K562 (cell line): ENCODE data around the gene ABCA7. TPM values are rescaled to one million over a fixed set of nuclear protein-coding genes. Genes with fewer than 3 reads are reported as not detected.

Experiments used
- CCNT2 ChIP-seq: IDR thresholded peaks from 2 replicates; pipeline ENCODE4 v1.6.1; 2011; ENCODE audit warnings: borderline replicate concordance, low read depth, mild to moderate bottlenecking, moderate library complexity, mixed read lengths, low read length; ENCODE audit not compliant: insufficient read length; ENCODE audit errors: extremely low read depth
- JUNB ChIP-seq: fragments of 450-650 bp; formaldehyde crosslinking; conservative IDR thresholded peaks from 2 replicates; pipeline ENCODE4 v1.4.0; 2020; ENCODE audit warnings: mild to moderate bottlenecking
- KDM1A ChIP-seq, 2 experiments: fragments of 450-650 bp; IDR thresholded peaks; 2 replicates each; pipeline ENCODE4 v1.6.1; 2016; ENCODE audit warnings: mild to moderate bottlenecking in 2 of 2
- L3MBTL2 ChIP-seq: fragments of 450-650 bp; IDR thresholded peaks from 2 replicates; pipeline ENCODE4 v1.6.1; 2016; ENCODE audit warnings: mild to moderate bottlenecking, moderate library complexity
- MNT ChIP-seq, 2 experiments: fragments of 450-650 bp; conservative IDR thresholded peaks; 2 replicates each; pipeline ENCODE4 v1.6.1; 2017; ENCODE audit warnings: mild to moderate bottlenecking in 2 of 2, moderate library complexity in 2 of 2
- NRF1 ChIP-seq, 2 experiments: fragments of 450-650 bp; IDR thresholded peaks in 1 of 2; conservative IDR thresholded peaks in 1 of 2; 2 replicates each; pipeline ENCODE4 v1.6.1; 2014; ENCODE audit warnings: mild to moderate bottlenecking in 2 of 2
- TFAP4 ChIP-seq: sonication (generic); formaldehyde crosslinking; IDR thresholded peaks from 2 replicates; pipeline ENCODE4 v1.8.0; 2022; ENCODE audit warnings: missing genetic modification reagents, mild to moderate bottlenecking, moderate library complexity, borderline replicate concordance
- THAP12 ChIP-seq: fragments of 250-450 bp; sonication (Bioruptor Pico); IDR thresholded peaks from 2 replicates; pipeline ENCODE4 v1.9.0; 2021; ENCODE audit warnings: mild to moderate bottlenecking, inconsistent platforms
- THRA ChIP-seq: fragments of 450-650 bp; IDR thresholded peaks from 2 replicates; pipeline ENCODE4 v1.6.1; 2017; ENCODE audit warnings: mild to moderate bottlenecking, moderate library complexity
- ZFX ChIP-seq: sonication (generic); formaldehyde crosslinking; IDR thresholded peaks from 2 replicates; pipeline ENCODE4 v1.8.0; 2022; ENCODE audit warnings: mild to moderate bottlenecking, missing genetic modification reagents, moderate library complexity
- ZNF143 ChIP-seq: sonication (generic); formaldehyde crosslinking; IDR thresholded peaks from 2 replicates; pipeline ENCODE4 v1.9.0; 2022; ENCODE audit warnings: mild to moderate bottlenecking, missing genetic modification reagents
- ZNF263 ChIP-seq: sonication (generic); formaldehyde crosslinking; IDR thresholded peaks from 2 replicates; pipeline ENCODE4 v1.8.0; 2022; ENCODE audit warnings: mild to moderate bottlenecking, missing genetic modification reagents, borderline replicate concordance
- polyA plus RNA-seq, 8 experiments: library from polyadenylated mRNA; depleted of rRNA in 4 of 8; stranded (reverse) in 5 of 8; unstranded in 3 of 8; fragments of >200 nt; fragmentation: Nextera tagmentation in 2 of 8; fragmentation: Illumina TruSeq in 1 of 8; extraction: Ambion mirVana in 2 of 8; extraction: Trizol in 1 of 8; gene quantifications; 2 replicates each; pipeline versions ENCODE4 v1.2.1 to v1.2.3, GENCODE V29; 2011 to 2014; ENCODE audit warnings: inconsistent platforms in 1 of 8, missing spikeins in 1 of 8
- total RNA-seq, 7 experiments: library from RNA; depleted of rRNA in 6 of 7; stranded (reverse); fragments of >200 nt in 6 of 7; fragmentation: Illumina TruSeq in 2 of 7; extraction: Trizol in 2 of 7; gene quantifications; 2 replicates each; pipeline versions ENCODE4 v1.2.1 to v1.2.3, GENCODE V29; 2011 to 2021; ENCODE audit warnings: low replicate concordance in 1 of 7
- TF ChIP-seq, protein P1 (sequence below), 2 experiments: fragments of 450-650 bp in 1 of 2; sonication (generic) in 1 of 2; formaldehyde crosslinking in 1 of 2; IDR thresholded peaks in 1 of 2; conservative IDR thresholded peaks in 1 of 2; 2 replicates each; pipeline versions ENCODE4 v1.6.1 to v1.8.1; 2016 to 2023; ENCODE audit warnings: mild to moderate bottlenecking in 2 of 2, moderate library complexity in 2 of 2, inconsistent platforms in 1 of 2, missing genetic modification reagents in 1 of 2
- TF ChIP-seq, protein P2 (sequence below): IDR thresholded peaks from 3 replicates; pipeline ENCODE4 v1.6.1; 2011; ENCODE audit warnings: borderline replicate concordance, mild to moderate bottlenecking, moderate library complexity; ENCODE audit not compliant: insufficient read length; ENCODE audit errors: extremely low read depth

ABCA7 gene
- total and polyA plus RNA-seq, 9 of the 15 experiments (the other 6 are each of a cell fraction or from before 2014, with no cell fraction given): 2.3 to 96.1 (median 31.2) TPM

DNA sequence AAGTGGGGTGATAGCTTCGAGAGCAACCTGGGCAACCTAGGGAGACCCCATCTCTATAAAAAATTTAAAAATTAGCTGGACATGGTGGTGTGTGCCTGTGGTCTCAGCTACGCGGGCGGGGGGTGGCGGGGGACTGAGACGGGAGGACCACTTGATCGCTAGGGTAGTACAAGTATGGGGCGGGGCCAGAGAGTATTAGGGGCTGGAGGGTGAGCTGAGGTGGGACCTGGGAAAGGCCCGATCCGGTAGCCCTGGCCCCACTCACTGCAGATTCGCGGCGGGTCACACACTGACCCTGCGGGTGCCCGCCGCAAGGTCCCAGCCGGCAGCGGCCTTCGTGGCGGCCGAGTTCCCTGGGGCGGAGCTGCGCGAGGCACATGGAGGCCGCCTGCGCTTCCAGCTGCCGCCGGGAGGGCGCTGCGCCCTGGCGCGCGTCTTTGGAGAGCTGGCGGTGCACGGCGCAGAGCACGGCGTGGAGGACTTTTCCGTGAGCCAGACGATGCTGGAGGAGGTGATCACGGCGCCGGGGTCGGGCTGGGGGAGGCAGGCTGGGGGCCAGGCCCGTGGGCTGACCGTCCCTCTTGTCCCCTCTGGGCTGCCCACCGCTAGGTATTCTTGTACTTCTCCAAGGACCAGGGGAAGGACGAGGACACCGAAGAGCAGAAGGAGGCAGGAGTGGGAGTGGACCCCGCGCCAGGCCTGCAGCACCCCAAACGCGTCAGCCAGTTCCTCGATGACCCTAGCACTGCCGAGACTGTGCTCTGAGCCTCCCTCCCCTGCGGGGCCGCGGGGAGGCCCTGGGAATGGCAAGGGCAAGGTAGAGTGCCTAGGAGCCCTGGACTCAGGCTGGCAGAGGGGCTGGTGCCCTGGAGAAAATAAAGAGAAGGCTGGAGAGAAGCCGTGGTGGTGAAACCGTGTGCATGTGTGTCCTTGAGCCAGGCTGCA lies 25.0 kb downstream of the ABCA7 start (continued):
- TF ChIP-seq MNT (conservative IDR thresholded peaks at IDR 0.05) (peak; percentile 41 to 59; a peak in 3 of 4 replicates), L3MBTL2 (peak; percentile 90), KDM1A (IDR thresholded peaks at IDR 0.05) (no peak), ZFX (CRISPR knock-in tag) (peak; percentile 66), THAP12 (CRISPR knock-in tag) (no peak), TFAP4 (CRISPR knock-in tag) (peak; percentile 43; the same call in 1 of the 2 replicates), THRA (no peak), JUNB (CRISPR knock-in tag) (no peak), NRF1 (conservative IDR thresholded peaks at IDR 0.05 in 1 of 2, IDR thresholded peaks at IDR 0.05 in 1 of 2) (peak; percentile 78 to 81), CCNT2 (peak; percentile 34), ZNF263 (CRISPR knock-in tag) (peak; percentile 63; the same call in 1 of the 2 replicates), ZNF143 (CRISPR knock-in tag) (peak; percentile 33; the same call in 1 of the 2 replicates)
- TF ChIP-seq, protein P1, sequence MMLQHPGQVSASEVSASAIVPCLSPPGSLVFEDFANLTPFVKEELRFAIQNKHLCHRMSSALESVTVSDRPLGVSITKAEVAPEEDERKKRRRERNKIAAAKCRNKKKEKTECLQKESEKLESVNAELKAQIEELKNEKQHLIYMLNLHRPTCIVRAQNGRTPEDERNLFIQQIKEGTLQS (IDR thresholded peaks at IDR 0.05): no peak
- TF ChIP-seq, protein P1 (CRISPR knock-in tag; conservative IDR thresholded peaks at IDR 0.05): no peak
- TF ChIP-seq, protein P2, sequence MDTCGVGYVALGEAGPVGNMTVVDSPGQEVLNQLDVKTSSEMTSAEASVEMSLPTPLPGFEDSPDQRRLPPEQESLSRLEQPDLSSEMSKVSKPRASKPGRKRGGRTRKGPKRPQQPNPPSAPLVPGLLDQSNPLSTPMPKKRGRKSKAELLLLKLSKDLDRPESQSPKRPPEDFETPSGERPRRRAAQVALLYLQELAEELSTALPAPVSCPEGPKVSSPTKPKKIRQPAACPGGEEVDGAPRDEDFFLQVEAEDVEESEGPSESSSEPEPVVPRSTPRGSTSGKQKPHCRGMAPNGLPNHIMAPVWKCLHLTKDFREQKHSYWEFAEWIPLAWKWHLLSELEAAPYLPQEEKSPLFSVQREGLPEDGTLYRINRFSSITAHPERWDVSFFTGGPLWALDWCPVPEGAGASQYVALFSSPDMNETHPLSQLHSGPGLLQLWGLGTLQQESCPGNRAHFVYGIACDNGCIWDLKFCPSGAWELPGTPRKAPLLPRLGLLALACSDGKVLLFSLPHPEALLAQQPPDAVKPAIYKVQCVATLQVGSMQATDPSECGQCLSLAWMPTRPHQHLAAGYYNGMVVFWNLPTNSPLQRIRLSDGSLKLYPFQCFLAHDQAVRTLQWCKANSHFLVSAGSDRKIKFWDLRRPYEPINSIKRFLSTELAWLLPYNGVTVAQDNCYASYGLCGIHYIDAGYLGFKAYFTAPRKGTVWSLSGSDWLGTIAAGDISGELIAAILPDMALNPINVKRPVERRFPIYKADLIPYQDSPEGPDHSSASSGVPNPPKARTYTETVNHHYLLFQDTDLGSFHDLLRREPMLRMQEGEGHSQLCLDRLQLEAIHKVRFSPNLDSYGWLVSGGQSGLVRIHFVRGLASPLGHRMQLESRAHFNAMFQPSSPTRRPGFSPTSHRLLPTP: no peak
